Measurements from ENCODE around the gene ASRGL1. TPM values are rescaled to one million over a fixed set of nuclear protein-coding genes. Genes with fewer than 3 reads are reported as not detected.
"Not testable (repeated sequence)": the region's sequence is repeated elsewhere in the genome, so short reads cannot be mapped to it uniquely, and the experiment has no call there.

Gene ASRGL1
- total and polyA plus RNA-seq, 2 donors (not counting 1 experiment from before 2014, with no cell fraction given), result 0.49 to 1.3 TPM

DNA sequence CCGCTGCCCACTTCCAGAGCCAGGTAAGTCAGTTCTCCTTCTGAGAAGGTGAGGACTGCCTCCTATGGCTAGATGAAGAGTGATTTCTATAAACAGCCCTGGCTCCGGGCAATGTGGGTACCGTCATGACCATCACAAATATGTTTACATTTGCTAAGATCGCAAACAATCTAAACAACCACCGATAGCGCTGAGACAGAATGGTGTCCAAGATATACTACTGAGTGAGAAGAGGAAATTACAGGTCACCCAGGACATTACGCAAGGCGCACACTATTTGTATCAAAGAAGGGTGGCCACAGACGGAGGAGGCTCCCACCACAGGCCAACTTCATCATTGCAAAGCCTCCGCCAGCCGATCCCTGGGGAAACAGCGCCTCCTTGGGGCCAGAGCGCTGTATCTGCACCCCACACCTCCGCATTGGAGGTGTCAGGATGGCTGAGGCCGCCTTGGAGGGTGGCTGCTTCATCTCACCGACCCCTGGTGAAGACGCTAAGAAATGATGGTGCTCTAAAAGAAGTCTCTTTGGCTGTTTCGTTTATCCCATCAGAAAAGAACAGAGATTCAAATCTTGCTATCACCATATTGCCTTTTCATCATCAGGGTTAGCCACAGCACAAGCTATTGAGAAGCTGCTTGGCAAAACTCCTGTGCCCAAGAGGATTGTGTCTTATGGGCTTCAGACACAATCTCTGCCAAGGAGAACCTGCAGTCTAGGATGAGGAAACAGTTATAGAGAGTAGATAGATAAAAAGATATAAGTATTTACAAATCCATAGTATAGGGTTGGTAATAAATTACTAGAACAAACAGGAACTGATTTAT lies 12.3 kb upstream of the ASRGL1 start:
- peaks cover 15% of the 10 kb centered on the region for H3K27me3 Mint-ChIP-seq
- ATAC-seq (ENCODE audit: low read depth) (peak; percentile 41), DNase-seq (peak; percentile 47)
- intact Hi-C loops (cut with micrococcal nuclease), result no loop called here
- H2AFZ ChIP-seq (ENCODE audit: insufficient read depth, low read depth, low read length, poor library complexity, severe bottlenecking), result no peak overlapping the region
- no peak overlapping the region for H3K4me2 ChIP-seq (replicated peaks; ENCODE audit: low read depth, low read length, poor library complexity, severe bottlenecking)
- H3K27me3 ChIP-seq (replicated peaks in 1 of 4; ENCODE audit: control extremely low read depth in 1 of 4, control insufficient read depth in 3 of 4, insufficient read depth in 4 of 4, low read length in 3 of 4), result peaks cover 0 to 13% (median 2%) of the 10 kb centered on the region in 4 experiments
- no peaks in the 10 kb centered on the region for H3K9me3 ChIP-seq (ENCODE audit: control extremely low read depth in 1 of 3, control insufficient read depth in 2 of 3, insufficient read depth in 1 of 3, low read length in 2 of 3)
- no peak overlapping the region for H3K4me3 Mint-ChIP-seq
- ChIA-PET CTCF (no interaction called here), POLR2A (no interaction called here)
- no peaks in the 10 kb centered on the region for H3K4me1 ChIP-seq (ENCODE audit: control insufficient read depth in 2 of 2, insufficient read depth in 2 of 2, low read length in 2 of 2)
- H3K27ac Mint-ChIP-seq, result no peak overlapping the region
- no peak overlapping the region for H3K9ac ChIP-seq (ENCODE audit: low read length)
- H3K36me3 ChIP-seq (replicated peaks in 1 of 2; ENCODE audit: control extremely low read depth in 1 of 2, control insufficient read depth in 1 of 2, extremely low read depth in 1 of 2, insufficient read depth in 2 of 2, low read length in 1 of 2), result no peaks in the 10 kb centered on the region
- no peaks in the 10 kb centered on the region for H4K20me1 ChIP-seq (ENCODE audit: control insufficient read depth, insufficient read depth, low read length, poor library complexity, severe bottlenecking)
- H3K27ac ChIP-seq (ENCODE audit: low read length in 2 of 2), result no peak overlapping the region
- TF ChIP-seq EZH2 (IDR thresholded peaks at IDR 0.05; ENCODE audit: borderline replicate concordance, insufficient read depth, low read depth, low read length, poor library complexity, severe bottlenecking), result no peak
- TF ChIP-seq, protein P1, sequence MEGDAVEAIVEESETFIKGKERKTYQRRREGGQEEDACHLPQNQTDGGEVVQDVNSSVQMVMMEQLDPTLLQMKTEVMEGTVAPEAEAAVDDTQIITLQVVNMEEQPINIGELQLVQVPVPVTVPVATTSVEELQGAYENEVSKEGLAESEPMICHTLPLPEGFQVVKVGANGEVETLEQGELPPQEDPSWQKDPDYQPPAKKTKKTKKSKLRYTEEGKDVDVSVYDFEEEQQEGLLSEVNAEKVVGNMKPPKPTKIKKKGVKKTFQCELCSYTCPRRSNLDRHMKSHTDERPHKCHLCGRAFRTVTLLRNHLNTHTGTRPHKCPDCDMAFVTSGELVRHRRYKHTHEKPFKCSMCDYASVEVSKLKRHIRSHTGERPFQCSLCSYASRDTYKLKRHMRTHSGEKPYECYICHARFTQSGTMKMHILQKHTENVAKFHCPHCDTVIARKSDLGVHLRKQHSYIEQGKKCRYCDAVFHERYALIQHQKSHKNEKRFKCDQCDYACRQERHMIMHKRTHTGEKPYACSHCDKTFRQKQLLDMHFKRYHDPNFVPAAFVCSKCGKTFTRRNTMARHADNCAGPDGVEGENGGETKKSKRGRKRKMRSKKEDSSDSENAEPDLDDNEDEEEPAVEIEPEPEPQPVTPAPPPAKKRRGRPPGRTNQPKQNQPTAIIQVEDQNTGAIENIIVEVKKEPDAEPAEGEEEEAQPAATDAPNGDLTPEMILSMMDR (IDR thresholded peaks at IDR 0.05), result peak; percentile 52
- no peaks in the 10 kb centered on the region for H3K79me2 ChIP-seq (ENCODE audit: control insufficient read depth, insufficient read depth, low read length)
- no peaks in the 10 kb centered on the region for H3K9me3 Mint-ChIP-seq (ENCODE audit: insufficient read depth)
- no peak overlapping the region for H3K4me3 ChIP-seq (ENCODE audit: control extremely low read depth in 1 of 5, extremely low read depth in 1 of 5, insufficient read depth in 1 of 5, low read depth in 2 of 5, low read length in 4 of 5)
- WGBS (ENCODE audit: insufficient coverage), result 25% methylated on average over 12 of the region's 18 CpGs
- H3K4me1 Mint-ChIP-seq, result no peaks in the 10 kb centered on the region

DNA sequence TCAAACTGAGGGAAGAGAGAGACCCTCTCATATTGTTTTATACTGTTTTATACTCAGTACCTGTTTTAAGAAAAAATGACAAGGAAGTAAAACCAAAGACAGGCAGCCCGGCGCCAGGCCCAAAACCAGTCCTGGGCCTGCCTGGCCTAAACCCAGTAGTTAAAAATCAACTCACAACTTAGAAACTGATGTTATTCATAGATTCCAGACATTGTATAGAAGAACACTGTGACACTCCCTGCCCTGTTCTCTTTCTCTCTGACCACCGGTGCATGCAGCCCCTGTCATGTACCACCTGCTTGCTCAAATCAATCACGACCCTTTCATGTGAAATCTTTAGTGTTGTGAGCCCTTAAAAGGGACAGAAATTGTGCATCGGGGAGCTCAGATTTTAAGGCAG lies 11.5 kb upstream of the ASRGL1 start:
- H3K4me3 ChIP-seq (ENCODE audit: control extremely low read depth in 1 of 5, extremely low read depth in 1 of 5, insufficient read depth in 1 of 5, low read depth in 2 of 5, low read length in 4 of 5); H4K20me1 ChIP-seq (ENCODE audit: control insufficient read depth, insufficient read depth, low read length, poor library complexity, severe bottlenecking); H3K79me2 ChIP-seq (ENCODE audit: control insufficient read depth, insufficient read depth, low read length); H3K4me2 ChIP-seq (replicated peaks; ENCODE audit: low read depth, low read length, poor library complexity, severe bottlenecking); H3K36me3 ChIP-seq (replicated peaks in 1 of 2; ENCODE audit: control extremely low read depth in 1 of 2, control insufficient read depth in 1 of 2, extremely low read depth in 1 of 2, insufficient read depth in 2 of 2, low read length in 1 of 2); H3K9me3 Mint-ChIP-seq (ENCODE audit: insufficient read depth); H3K4me3 Mint-ChIP-seq; intact Hi-C loops (cut with micrococcal nuclease); H3K9ac ChIP-seq (ENCODE audit: low read length); CTCF ChIA-PET; ATAC-seq (ENCODE audit: low read depth); DNase-seq; POLR2A ChIA-PET; H2AFZ ChIP-seq (ENCODE audit: insufficient read depth, low read depth, low read length, poor library complexity, severe bottlenecking); H3K27ac Mint-ChIP-seq; H3K4me1 Mint-ChIP-seq; H3K4me1 ChIP-seq (ENCODE audit: control insufficient read depth in 2 of 2, insufficient read depth in 2 of 2, low read length in 2 of 2); H3K9me3 ChIP-seq (ENCODE audit: control extremely low read depth in 1 of 3, control insufficient read depth in 2 of 3, insufficient read depth in 1 of 3, low read length in 2 of 3); H3K27ac ChIP-seq (ENCODE audit: low read length in 2 of 2): not testable (repeated sequence)
- peaks cover 13% of the 10 kb centered on the region for H3K27me3 Mint-ChIP-seq
- peaks cover 0 to 11% (median 2%) of the 10 kb centered on the region in 4 experiments for H3K27me3 ChIP-seq (replicated peaks in 1 of 4; ENCODE audit: control extremely low read depth in 1 of 4, control insufficient read depth in 3 of 4, insufficient read depth in 4 of 4, low read length in 3 of 4)
- 100% methylated on average over 1 of the region's 5 CpGs for WGBS (ENCODE audit: insufficient coverage)

DNA sequence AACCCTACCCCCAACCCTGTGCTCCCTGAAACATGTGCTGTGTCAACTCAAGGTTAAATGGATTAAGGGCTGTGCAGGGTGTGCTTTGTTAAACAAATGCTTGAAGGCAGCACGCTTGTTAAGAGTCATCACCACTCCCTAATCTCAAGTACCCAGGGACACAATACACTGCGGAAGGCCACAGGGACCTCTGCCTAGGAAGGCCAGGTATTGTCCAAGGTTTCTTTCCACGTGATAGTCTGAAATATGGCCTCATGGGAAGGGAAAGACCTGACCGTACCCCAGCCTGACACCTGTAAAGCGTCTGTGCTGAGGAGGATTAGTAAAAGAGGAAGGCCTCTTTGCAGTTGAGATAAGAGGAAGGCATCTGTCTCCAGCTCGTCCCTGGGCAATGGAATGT lies 10.5 kb upstream of the ASRGL1 start:
- ATAC-seq (ENCODE audit: low read depth); H3K4me2 ChIP-seq (replicated peaks; ENCODE audit: low read depth, low read length, poor library complexity, severe bottlenecking); H3K4me1 ChIP-seq (ENCODE audit: control insufficient read depth in 2 of 2, insufficient read depth in 2 of 2, low read length in 2 of 2); intact Hi-C loops (cut with micrococcal nuclease); POLR2A ChIA-PET; H3K9me3 Mint-ChIP-seq (ENCODE audit: insufficient read depth); H4K20me1 ChIP-seq (ENCODE audit: control insufficient read depth, insufficient read depth, low read length, poor library complexity, severe bottlenecking); H3K27me3 ChIP-seq (replicated peaks in 1 of 4; ENCODE audit: control extremely low read depth in 1 of 4, control insufficient read depth in 3 of 4, insufficient read depth in 4 of 4, low read length in 3 of 4); H3K4me1 Mint-ChIP-seq; H3K27ac Mint-ChIP-seq; H3K9ac ChIP-seq (ENCODE audit: low read length); CTCF ChIA-PET; H3K27ac ChIP-seq (ENCODE audit: low read length in 2 of 2); H3K4me3 ChIP-seq (ENCODE audit: control extremely low read depth in 1 of 5, extremely low read depth in 1 of 5, insufficient read depth in 1 of 5, low read depth in 2 of 5, low read length in 4 of 5); H3K79me2 ChIP-seq (ENCODE audit: control insufficient read depth, insufficient read depth, low read length); H2AFZ ChIP-seq (ENCODE audit: insufficient read depth, low read depth, low read length, poor library complexity, severe bottlenecking); H3K4me3 Mint-ChIP-seq; H3K36me3 ChIP-seq (replicated peaks in 1 of 2; ENCODE audit: control extremely low read depth in 1 of 2, control insufficient read depth in 1 of 2, extremely low read depth in 1 of 2, insufficient read depth in 2 of 2, low read length in 1 of 2); H3K9me3 ChIP-seq (ENCODE audit: control extremely low read depth in 1 of 3, control insufficient read depth in 2 of 3, insufficient read depth in 1 of 3, low read length in 2 of 3); DNase-seq: not testable (repeated sequence)
- WGBS (ENCODE audit: insufficient coverage), result 42% methylated on average over 3 of the region's 6 CpGs
- peaks cover 19% of the 10 kb centered on the region for H3K27me3 Mint-ChIP-seq
